ENCODE measurements around the gene GNAL. TPM values are rescaled to one million over a fixed set of nuclear protein-coding genes. Genes with fewer than 3 reads are reported as not detected.
A peak's percentile ranks its signal among the peaks of the same experiment; 100 is the strongest.

The GNAL gene
- total RNA-seq, 2 experiments from 2014 or later: 0.05 TPM; not detected in 1

DNA sequence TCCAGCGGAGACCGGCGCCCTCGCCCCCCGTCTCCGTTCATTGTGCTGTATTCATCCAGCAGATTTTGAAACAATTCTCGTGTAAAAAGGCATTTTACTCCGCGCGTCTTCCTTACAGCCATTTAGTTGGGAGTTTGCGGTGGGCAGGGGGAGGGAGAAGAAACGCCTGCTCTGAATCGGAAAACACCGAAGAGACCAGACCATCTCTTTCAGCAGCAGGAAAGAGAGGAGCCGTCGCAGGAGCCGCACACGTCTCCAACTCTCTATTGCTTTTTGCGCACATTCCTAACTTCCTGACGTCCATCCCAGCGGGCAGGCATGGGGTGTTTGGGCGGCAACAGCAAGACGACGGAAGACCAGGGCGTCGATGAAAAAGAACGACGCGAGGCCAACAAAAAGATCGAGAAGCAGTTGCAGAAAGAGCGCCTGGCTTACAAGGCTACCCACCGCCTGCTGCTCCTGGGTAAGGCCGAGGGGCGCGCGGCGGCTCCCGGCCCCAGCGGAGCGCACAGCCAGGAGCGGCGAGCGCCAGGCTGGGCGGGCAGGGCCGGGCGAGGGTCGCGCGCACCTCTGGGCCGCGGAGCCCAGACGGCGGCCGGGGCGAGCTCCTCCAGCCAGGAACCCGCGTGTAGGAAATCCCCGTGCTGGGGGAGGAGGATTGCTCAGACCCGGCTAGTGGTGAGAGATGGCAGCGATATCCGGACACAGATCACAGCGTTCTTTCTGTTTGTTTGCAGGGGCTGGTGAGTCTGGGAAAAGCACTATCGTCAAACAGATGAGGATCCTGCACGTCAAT is 63.2 kb downstream of the GNAL start:
- CTCF ChIA-PET: interaction anchor here (1.0 kb wide), 1 partner anchor 19 kb away, joined by 6 read pairs; no protein-coding TSS in a partner anchor
- peak; percentile 46 for DNase-seq

DNA sequence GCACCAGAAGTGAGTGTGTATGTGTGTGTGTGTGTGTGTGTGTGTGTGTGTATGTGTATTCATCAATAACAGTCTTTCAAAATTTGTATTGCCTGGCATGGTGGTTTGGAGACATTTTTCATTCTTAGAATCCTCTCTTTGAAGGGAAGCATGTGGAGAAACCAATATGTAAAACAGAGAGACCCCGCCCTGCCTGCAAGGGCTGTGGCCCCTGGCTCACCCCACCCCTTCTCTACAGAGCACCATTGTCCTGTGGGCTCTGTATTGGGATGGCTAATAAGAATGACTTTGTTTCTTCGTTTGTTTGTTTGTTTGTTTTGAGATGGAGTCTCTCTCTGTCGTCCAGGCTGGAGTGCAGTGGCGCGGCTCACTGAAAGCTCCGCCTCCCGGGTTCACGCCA is 65.9 kb downstream of the GNAL start:
- Mint-ChIP-seq H3K4me1 (ENCODE audit: low read depth) (peaks cover 9% of the 10 kb centered on the region), H3K4me3 (no peak overlapping the region), H3K9me3 (no peaks in the 10 kb centered on the region), H3K27me3 (ENCODE audit: low read depth) (peaks cover 44% of the 10 kb centered on the region), H3K27ac (no peak overlapping the region), H3K36me3 (ENCODE audit: low read depth) (no peaks in the 10 kb centered on the region)
- DNase-seq: no peak
- CTCF ChIA-PET: no interaction called here
- intact Hi-C loops (cut with micrococcal nuclease): no loop called here

More for the DNA sequence above, 63.2 kb downstream of the GNAL start:
- H3K27me3 Mint-ChIP-seq (ENCODE audit: low read depth): peaks cover 53% of the 10 kb centered on the region
- H3K4me3 Mint-ChIP-seq: peak overlapping the region; percentile 70
- no peaks in the 10 kb centered on the region for H3K9me3 Mint-ChIP-seq
- H3K4me1 Mint-ChIP-seq (ENCODE audit: low read depth): peaks cover 9% of the 10 kb centered on the region
- intact Hi-C loops (cut with micrococcal nuclease): no loop called here
- H3K27ac Mint-ChIP-seq: no peak overlapping the region
- H3K36me3 Mint-ChIP-seq (ENCODE audit: low read depth): no peaks in the 10 kb centered on the region

DNA sequence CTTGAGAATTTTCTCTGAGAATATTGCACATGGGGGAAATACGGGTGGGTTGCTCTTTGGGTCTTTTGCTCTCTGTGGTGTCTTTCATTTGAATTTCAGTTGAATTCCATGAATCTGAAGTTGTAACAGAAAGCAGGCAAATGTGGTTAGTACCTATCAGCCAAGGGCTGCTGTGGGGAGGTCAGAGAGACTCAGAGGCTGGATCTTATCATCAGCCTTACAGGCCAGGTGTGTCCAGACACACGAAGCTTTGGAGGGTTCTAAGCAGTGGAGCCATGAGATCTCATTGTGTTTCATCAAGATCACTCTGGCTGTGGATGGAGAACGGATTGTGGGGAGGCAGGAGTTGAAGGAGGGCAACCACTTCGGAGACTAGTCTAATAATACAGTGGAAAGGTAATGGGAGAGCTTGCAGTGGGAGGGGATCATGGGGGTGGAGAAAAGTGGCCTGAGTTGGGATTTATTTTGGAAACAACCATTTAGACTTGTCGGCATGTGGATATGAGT is 68.1 kb downstream of the GNAL start:
- no peak overlapping the region for H3K27ac Mint-ChIP-seq
- DNase-seq: no peak
- no peaks in the 10 kb centered on the region for H3K9me3 Mint-ChIP-seq
- no peaks in the 10 kb centered on the region for H3K36me3 Mint-ChIP-seq (ENCODE audit: low read depth)
- peaks cover 28% of the 10 kb centered on the region for H3K27me3 Mint-ChIP-seq (ENCODE audit: low read depth)
- H3K4me1 Mint-ChIP-seq (ENCODE audit: low read depth): peaks cover 2% of the 10 kb centered on the region
- CTCF ChIA-PET: no interaction called here
- intact Hi-C loops (cut with micrococcal nuclease): no loop called here
- no peak overlapping the region for H3K4me3 Mint-ChIP-seq

DNA sequence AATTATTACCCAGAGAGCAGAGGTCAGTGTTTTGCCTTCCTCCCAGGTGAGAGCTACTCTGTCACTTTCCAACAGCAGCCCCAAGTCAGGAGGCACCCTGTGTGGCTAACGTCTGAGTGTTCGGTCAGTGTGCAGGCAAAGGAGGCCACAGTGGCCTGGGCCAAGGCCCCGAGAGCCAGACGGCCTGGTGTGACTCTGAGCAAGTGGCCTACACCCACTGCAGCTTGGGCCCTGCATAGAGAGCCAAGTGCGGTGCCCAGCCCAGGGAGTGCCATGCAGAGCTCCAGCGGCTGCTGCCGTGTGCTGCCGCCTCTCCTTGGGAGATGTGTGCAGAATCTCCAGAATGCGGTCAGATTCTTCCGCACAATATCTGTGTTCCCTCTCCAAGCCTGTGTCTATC is 70.4 kb downstream of the GNAL start:
- peaks cover 14% of the 10 kb centered on the region for H3K27me3 Mint-ChIP-seq (ENCODE audit: low read depth)
- H3K27ac Mint-ChIP-seq: no peak overlapping the region
- intact Hi-C loops (cut with micrococcal nuclease): no loop called here
- H3K9me3 Mint-ChIP-seq: no peaks in the 10 kb centered on the region
- no peaks in the 10 kb centered on the region for H3K36me3 Mint-ChIP-seq (ENCODE audit: low read depth)
- H3K4me1 Mint-ChIP-seq (ENCODE audit: low read depth): no peaks in the 10 kb centered on the region
- CTCF ChIA-PET: interaction anchor here (1.4 kb wide), 1 partner anchor 26 kb away, joined by 7 read pairs; no protein-coding TSS in a partner anchor
- H3K4me3 Mint-ChIP-seq: no peak overlapping the region
- no peak for DNase-seq

DNA sequence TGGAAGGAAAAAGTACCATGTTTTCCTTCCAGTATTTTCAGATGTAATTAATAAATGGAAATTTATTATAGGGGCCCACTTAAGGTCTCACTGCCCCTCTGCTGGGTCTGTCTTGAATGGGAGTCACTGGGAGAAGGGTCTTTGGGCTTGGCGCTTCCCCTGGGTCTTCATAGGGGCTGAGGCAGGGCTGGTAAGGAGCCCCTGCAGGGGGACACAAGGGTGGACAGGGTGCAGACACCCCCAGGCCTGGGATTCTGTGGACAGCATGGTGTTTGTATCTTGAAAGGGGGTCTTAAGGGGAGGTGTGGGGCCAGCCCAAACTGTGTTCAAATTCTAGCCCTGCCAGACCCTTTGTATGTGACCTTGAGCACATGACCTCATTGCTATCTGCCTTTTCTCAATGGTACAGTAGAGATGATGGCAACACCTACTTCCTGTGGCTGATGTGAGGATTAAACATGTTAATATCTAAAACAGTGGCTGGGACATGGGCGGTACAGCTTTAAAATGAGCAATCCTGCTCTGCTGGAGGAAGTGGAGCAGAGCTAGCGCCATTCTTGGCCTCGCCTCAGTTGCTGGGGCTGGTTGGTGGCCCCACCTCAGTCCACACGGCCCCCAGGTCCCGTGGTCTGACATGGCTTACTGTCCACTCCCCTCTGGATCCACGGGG is 71.6 kb downstream of the GNAL start:
- no peaks in the 10 kb centered on the region for H3K4me1 Mint-ChIP-seq (ENCODE audit: low read depth)
- DNase-seq: no peak
- H3K36me3 Mint-ChIP-seq (ENCODE audit: low read depth): no peaks in the 10 kb centered on the region
- CTCF ChIA-PET: interaction anchor here (1.4 kb wide), 1 partner anchor 28 kb away, joined by 5 read pairs; no protein-coding TSS in a partner anchor
- peaks cover 6% of the 10 kb centered on the region for H3K27me3 Mint-ChIP-seq (ENCODE audit: low read depth)
- H3K27ac Mint-ChIP-seq: no peak overlapping the region
- H3K9me3 Mint-ChIP-seq: no peaks in the 10 kb centered on the region
- intact Hi-C loops (cut with micrococcal nuclease): no loop called here
- H3K4me3 Mint-ChIP-seq: no peak overlapping the region

DNA sequence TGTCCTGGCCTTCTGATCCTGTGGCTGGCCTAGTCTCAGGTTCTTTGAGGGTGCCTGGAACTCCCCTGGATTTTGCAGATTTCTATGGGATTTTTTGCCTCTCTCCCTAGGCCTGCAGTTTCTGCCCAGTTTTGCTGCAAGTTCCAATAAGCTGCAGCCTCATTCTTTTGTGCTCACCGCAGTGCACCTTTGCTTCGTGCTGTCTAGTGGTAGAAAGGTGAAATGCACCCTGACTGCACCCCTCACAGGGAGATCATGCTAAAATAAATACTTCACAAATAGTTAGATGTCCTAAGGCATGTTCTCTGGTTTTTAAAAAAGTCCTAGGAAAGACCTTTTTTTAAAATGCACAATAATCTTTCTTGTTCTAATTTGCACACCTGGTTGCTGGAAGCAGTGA is 72.5 kb downstream of the GNAL start:
- Mint-ChIP-seq H3K36me3 (ENCODE audit: low read depth) (no peaks in the 10 kb centered on the region), H3K4me3 (no peak overlapping the region), H3K27me3 (ENCODE audit: low read depth) (peaks cover 6% of the 10 kb centered on the region), H3K4me1 (ENCODE audit: low read depth) (no peaks in the 10 kb centered on the region), H3K27ac (no peak overlapping the region), H3K9me3 (no peaks in the 10 kb centered on the region)
- intact Hi-C loops (cut with micrococcal nuclease): no loop called here
- CTCF ChIA-PET: interaction anchor here (1.4 kb wide), 1 partner anchor 29 kb away, joined by 5 read pairs; no protein-coding TSS in a partner anchor
- DNase-seq: no peak

DNA sequence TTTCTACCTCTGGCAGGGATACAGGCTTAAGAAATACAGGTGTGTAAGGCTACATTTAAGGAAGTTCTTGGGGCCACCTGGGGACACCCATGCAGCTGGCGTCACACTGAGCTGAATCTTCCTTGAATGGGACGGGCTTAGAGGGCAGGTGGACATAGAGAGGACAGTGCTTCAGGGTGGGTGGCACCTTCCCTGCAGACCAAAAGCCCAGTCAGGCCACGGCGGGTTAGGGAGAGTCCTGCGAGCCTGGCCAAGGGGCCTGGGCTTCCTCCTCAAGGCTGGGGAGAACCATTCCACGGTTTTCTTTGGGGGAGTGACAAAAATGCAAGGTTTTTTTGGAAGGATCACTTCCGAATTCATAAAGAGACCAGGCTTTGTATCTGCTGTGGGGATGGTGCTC is 73.4 kb downstream of the GNAL start:
- no peak for DNase-seq
- H3K27ac Mint-ChIP-seq: no peak overlapping the region
- no peaks in the 10 kb centered on the region for H3K36me3 Mint-ChIP-seq (ENCODE audit: low read depth)
- intact Hi-C loops (cut with micrococcal nuclease): no loop called here
- H3K9me3 Mint-ChIP-seq: no peaks in the 10 kb centered on the region
- H3K27me3 Mint-ChIP-seq (ENCODE audit: low read depth): peaks cover under 1% of the 10 kb centered on the region
- H3K4me3 Mint-ChIP-seq: no peak overlapping the region
- CTCF ChIA-PET: no interaction called here
- H3K4me1 Mint-ChIP-seq (ENCODE audit: low read depth): no peaks in the 10 kb centered on the region

DNA sequence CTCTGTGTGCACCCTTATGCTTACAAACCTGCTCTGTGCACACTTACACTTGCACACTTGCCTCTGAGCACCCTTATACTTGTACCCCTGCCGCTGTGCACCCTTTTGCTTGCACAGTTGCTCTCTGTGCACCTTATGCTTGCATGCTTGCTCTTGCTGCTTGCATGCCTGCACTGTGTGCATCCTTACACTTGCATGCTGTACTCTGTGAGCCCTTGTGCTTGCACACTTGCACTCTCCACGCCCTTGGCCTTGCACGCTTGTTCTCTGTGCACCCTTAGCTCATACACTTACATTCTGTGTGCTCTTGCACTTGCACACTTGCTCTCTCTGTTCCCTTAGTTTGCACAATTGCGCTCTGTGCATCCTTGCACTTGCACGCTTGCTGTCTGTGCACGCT is 78.3 kb downstream of the GNAL start:
- DNase-seq: no peak
- H3K4me3 Mint-ChIP-seq: no peak overlapping the region
- intact Hi-C loops (cut with micrococcal nuclease): no loop called here
- CTCF ChIA-PET: no interaction called here
- no peaks in the 10 kb centered on the region for H3K27me3 Mint-ChIP-seq (ENCODE audit: low read depth)
- no peaks in the 10 kb centered on the region for H3K9me3 Mint-ChIP-seq
- H3K4me1 Mint-ChIP-seq (ENCODE audit: low read depth): no peaks in the 10 kb centered on the region
- H3K36me3 Mint-ChIP-seq (ENCODE audit: low read depth): no peaks in the 10 kb centered on the region
- H3K27ac Mint-ChIP-seq: no peak overlapping the region

DNA sequence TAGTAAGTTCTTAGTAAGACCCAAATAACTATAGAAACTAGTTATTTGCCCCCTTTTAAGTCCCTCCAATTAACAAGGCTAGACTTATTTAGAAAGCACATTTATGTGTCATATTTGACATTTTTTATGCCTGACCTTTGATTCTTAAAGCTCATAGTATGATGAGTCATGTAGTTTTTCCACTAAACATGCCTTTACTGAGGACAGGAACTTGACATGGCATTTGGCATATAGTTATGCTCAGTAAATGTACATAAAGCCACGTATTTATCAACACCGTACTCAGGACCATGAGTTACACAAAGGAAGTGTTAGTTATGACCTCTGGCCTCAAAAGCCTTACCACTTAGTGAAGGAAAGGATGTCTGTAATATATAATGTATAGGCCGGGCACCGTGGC is 78.9 kb downstream of the GNAL start:
- intact Hi-C loops (cut with micrococcal nuclease): no loop called here
- Mint-ChIP-seq H3K27ac (no peak overlapping the region), H3K9me3 (no peaks in the 10 kb centered on the region), H3K36me3 (ENCODE audit: low read depth) (no peaks in the 10 kb centered on the region), H3K4me1 (ENCODE audit: low read depth) (no peaks in the 10 kb centered on the region), H3K4me3 (no peak overlapping the region), H3K27me3 (ENCODE audit: low read depth) (peaks cover 2% of the 10 kb centered on the region)
- CTCF ChIA-PET: no interaction called here
- DNase-seq: no peak

DNA sequence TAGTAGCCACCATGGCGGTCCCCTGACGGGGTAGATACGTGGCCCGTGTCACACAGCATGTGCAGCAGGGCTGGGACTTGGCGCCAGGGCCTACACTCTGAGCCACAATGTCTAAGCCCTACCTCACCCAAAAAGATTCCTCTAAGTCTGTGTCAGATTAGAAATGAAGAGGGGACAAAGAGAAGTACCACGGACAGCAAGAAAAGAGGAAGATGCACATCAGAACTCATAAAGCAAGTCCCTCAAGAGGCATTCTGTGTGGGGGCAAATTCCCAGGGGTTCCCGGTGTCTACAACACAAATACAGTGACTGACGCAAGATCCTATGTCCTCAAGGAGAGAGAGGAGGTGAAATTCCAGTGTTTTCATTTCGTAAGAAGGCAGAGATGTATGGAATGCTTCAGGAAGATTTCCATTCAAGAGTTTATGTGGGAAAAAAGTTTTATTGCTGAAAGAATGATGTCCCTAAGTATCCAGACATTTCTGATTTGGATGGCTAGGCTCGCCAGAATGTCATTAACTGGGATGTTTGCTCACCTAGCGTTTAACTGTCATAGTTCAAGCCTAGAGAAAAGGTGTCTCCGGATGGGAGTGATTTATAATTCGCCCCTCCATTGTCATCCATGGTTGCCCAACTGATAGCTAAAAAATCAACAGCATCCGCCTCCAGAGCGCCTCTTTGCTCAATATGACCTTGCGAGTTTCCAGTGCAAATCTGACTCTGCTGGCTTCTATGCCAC is 86.5 kb downstream of the GNAL start:
- Mint-ChIP-seq H3K9me3 (no peaks in the 10 kb centered on the region), H3K4me1 (ENCODE audit: low read depth) (no peaks in the 10 kb centered on the region), H3K27ac (no peak overlapping the region), H3K4me3 (no peak overlapping the region), H3K36me3 (ENCODE audit: low read depth) (no peaks in the 10 kb centered on the region), H3K27me3 (ENCODE audit: low read depth) (peaks cover 2% of the 10 kb centered on the region)
- intact Hi-C loops (cut with micrococcal nuclease): no loop called here
- DNase-seq: no peak
- CTCF ChIA-PET: no interaction called here

DNA sequence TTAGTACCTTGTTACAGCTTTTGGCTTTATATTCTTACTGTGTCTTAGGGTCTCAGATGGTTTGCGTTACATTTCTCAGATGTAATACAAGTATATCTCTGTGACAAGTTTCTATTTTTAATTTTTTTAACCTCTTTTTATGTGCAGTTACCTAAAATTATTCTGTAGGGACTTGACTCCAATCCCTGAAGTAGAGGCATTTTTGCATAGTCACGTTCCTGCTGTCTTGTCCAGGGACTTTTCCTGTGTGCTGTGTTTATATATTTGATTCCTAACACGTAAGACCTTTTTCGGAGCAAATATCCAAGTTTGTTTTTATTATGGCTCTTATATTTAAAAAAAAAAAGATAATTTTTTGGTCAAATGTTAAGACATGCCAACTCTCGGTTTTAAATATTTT is 91.0 kb downstream of the GNAL start:
- intact Hi-C loops (cut with micrococcal nuclease): no loop called here
- Mint-ChIP-seq H3K9me3 (no peaks in the 10 kb centered on the region), H3K36me3 (ENCODE audit: low read depth) (no peaks in the 10 kb centered on the region), H3K4me3 (no peak overlapping the region), H3K27me3 (ENCODE audit: low read depth) (peaks cover 2% of the 10 kb centered on the region), H3K27ac (no peak overlapping the region), H3K4me1 (ENCODE audit: low read depth) (no peaks in the 10 kb centered on the region)
- CTCF ChIA-PET: interaction anchor here (0.6 kb wide), 1 partner anchor 1393 kb away, joined by 3 read pairs; no protein-coding TSS in a partner anchor
- no peak for DNase-seq

DNA sequence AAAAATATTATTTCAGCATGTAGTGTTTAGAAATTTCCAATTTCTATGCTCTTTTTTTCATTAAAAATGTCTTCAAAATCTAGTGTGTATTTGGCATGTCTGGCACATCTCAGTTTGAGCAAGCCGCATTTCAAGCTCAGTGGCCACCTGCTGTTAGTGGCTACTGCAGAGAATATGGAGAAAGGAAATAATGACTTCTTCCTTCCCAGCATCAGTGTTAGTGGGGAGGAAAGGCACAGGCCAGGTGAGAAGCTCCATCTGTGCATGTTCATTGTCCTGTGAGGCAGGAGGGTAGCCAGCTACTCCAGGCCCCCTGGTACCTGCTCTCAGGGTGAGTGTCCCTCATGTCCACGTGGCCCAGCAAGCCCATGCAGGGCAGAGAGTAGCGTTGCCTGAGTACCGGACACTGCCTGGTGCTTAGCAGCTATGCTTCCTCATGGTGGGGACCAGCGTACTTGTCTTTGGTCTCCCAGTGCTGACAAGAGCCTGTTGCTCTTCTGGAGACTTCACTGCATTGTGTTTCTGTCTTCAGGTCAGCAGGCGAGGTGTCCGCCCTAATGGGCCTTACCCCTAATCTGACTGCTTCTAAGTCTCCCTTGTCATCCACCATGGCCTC is 94.8 kb downstream of the GNAL start:
- Mint-ChIP-seq H3K27me3 (ENCODE audit: low read depth) (peaks cover 2% of the 10 kb centered on the region), H3K36me3 (ENCODE audit: low read depth) (no peaks in the 10 kb centered on the region), H3K4me3 (no peak overlapping the region), H3K27ac (no peak overlapping the region), H3K4me1 (ENCODE audit: low read depth) (no peaks in the 10 kb centered on the region), H3K9me3 (no peaks in the 10 kb centered on the region)
- CTCF ChIA-PET: no interaction called here
- no peak for DNase-seq
- intact Hi-C loops (cut with micrococcal nuclease): no loop called here

All from activated naive CD4-positive, alpha-beta T cell treated with anti-CD3 and anti-CD28 coated beads for 36 hours (primary cell).